ENCODE measurements around the gene CKLF.
"Not testable (repeated sequence)": the region's sequence is repeated elsewhere in the genome, so short reads cannot be mapped to it uniquely, and the experiment has no call there.

Gene CKLF

GRCh38 chr16:66544016-66544757 lies 8.2 kb upstream of the CKLF start:
- no peak for DNase-seq

GRCh38 chr16:66547101-66547989 lies 5.0 kb upstream of the CKLF start:
- no peak for DNase-seq

- DNase-seq: no peak
Observed at GRCh38 chr16:66548068-66548467, 4.3 kb upstream of the CKLF start.

- DNase-seq: no peak
Observed at GRCh38 chr16:66548868-66549267, 3.5 kb upstream of the CKLF start.

GRCh38 chr16:66549284-66550131 lies 2.9 kb upstream of the CKLF start, which contains the start of gene TK2:
Gene TK2, minus strand, starts transcription at chr16:66550122. Its CDS starts 61 bp downstream, at chr16:66550061.
- no peak for DNase-seq

DNA sequence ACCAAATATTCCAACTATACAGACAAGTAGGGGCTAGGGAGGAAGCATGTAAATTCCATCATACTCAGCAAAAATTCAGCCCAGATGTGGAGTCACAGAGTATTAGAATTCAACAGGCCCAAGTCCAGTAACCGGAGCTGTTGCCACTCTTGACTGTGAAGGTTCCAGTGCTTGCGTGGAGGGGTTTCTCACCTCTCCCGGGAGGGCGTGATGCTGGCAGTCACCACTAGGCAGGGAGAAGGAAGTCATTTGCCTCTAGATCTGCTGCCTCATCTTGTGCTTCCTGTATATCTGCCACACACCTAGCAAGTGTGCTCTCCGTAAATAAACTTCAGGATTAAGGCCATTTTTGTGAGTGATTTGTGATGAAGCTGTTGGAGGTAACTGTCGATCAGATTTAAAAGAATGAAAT lies 1.0 kb upstream of the CKLF start:
- DNase-seq: no peak

GRCh38 chr16:66551788-66552285 lies 539 bp upstream of the CKLF start:
- DNase-seq: no peak

DNA sequence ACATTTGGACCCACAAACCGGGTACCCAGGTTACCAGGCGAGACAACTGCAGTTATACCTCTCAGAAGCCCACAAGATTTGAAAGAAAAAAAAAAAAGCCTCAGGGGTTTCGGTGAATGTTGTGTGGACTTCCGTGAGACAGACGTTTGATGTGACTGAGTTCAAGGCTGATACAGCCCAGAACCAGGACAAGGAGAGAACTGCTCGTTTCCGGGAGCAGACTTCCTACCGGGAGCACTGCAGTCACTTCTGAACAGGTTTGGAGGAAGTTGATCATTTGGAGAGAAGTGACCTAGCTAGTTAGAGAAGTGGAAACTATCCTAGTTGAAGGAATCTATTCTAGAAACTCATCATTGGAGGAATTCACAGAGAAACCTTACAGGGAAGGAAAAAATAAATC lies 847 bp downstream of the CKLF start:
- DNase-seq: no peak

DNA sequence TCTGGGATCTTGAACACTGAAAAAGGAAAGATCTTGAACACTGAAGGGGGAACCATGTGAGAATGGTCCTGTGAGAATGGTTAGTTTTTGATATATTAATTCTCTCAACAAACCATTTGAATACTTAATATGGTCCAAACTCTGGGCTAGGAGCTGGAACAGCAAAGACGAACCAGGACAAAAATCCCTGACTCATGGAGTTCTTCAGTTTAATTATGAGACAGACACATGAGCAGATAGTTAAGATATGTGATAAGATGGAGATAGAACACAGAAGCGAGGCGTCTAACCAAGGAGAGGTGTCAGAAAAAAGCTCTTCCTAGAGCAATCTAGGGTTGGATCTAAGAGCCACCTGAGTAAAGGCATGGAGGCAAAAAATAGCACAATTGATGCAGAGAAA lies 1.6 kb downstream of the CKLF start:
- DNase-seq: no peak

DNA sequence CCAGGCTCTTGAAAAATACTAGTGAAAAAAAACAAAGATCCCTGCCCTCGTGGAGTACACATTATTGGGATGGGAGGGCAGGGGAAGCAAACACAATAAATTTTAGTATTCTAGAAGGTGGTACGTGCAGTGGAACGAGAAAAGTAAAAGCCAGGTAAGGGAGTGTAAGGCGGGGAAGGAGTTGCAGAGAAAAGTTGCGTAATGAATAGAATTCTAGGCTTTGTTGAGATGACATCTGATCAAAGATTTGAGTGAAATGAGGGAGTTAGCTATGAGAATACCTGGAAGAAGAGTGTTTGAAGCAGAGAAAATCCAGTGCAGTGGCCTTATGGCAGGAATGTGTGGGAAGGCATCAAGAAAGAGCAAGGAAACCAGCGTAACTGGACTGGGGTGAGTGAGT lies 2.1 kb downstream of the CKLF start:
- DNase-seq: no peak

- DNase-seq: no peak
Observed at GRCh38 chr16:66560107-66560506, 7.7 kb downstream of the CKLF start.

- DNase-seq: no peak
Observed at GRCh38 chr16:66561381-66562080, 9.2 kb downstream of the CKLF start.

DNA sequence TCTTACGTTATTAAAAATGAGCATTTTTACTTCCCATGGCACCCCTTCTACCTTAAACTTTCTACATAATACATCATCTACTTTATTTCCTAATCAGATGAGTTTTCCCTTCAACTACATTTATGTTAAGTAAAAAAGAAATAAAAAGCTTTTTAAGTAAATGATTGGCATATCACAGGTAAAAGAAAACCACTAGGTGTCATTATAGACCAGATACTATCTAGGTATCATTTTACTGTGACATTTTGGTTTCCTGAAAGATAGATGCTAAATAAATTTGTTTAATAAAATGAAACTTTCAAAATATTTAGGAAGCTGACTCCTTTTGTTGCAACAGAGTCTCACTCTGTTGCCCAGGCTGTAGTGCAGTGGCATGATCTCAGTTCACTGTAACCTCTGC lies 10.0 kb downstream of the CKLF start:
- no peak for DNase-seq

- DNase-seq: no peak
Observed at GRCh38 chr16:66562986-66563385, 10.6 kb downstream of the CKLF start.

GRCh38 chr16:66563574-66564334 lies 11.4 kb downstream of the CKLF start:
- no peak for DNase-seq

- DNase-seq: no peak
Observed at GRCh38 chr16:66566051-66566901, 13.9 kb downstream of the CKLF start, which contains the start of gene CMTM1. Gene CMTM1, plus strand, starts transcription at chr16:66566439. Its CDS starts 75 bp downstream, at chr16:66566514.

- DNase-seq: not testable (repeated sequence)
Observed at GRCh38 chr16:66567270-66567669, 14.9 kb downstream of the CKLF start.

GRCh38 chr16:66568355-66568754 lies 16.0 kb downstream of the CKLF start:
- DNase-seq: no peak

GRCh38 chr16:66569131-66569530 lies 16.8 kb downstream of the CKLF start:
- DNase-seq: no peak

DNA sequence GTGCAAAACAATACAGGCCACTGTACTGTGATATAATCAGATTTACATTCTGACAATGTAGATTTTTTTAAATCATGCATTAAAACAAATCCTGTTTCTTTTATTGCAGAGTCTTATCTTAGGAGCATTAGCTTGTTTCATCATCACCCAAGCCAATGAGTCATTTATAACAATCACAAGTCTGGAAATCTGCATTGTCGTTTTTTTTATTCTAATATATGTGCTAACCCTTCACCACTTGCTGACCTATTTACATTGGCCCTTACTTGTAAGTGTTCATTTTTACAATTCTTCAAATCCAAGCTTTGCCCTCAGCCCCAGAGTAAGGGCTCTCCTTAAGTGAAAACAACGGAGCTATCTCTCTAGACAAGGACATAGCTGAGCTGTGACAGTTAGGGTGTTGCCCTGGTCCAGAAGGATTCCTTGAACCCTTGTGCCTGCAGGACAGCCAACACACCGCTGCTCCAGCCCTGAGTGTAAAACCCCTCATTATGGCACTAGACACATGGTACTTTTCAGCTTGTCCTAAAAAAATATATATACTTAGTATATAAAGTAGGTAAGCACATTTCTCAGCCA lies 17.5 kb downstream of the CKLF start:
- no peak for DNase-seq
